Bone marrow (tissue), 2 donors: ENCODE data around the gene STK33.
A peak's percentile ranks its signal among the peaks of the same experiment; 100 is the strongest.

Experiments
- DNase-seq, 2 donors: peaks; one replicate each; lab custom pipeline; 2025; lab: John Stamatoyannopoulos, UW

The STK33 gene

DNA sequence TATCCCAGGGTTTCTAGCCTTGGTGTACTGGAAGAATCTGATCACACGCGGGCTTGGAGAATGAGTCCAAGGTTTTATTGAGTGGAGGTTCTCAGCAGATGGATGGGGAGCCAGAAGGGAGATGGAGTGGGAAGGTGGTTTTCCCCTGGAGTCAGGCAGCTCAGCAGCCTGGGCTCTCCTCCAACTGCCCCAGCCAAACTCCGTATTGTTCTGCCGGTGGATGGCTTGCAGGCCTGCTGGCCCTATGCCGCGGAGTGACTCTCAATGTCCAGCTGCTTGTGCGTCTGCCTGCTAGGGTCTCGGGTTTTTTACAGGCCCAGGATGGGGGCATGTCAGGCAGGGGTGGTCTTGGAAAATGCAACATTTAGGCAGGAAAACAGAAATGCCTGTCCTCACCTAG is 168.0 kb downstream of the STK33 start:
- DNase-seq, result no peak

DNA sequence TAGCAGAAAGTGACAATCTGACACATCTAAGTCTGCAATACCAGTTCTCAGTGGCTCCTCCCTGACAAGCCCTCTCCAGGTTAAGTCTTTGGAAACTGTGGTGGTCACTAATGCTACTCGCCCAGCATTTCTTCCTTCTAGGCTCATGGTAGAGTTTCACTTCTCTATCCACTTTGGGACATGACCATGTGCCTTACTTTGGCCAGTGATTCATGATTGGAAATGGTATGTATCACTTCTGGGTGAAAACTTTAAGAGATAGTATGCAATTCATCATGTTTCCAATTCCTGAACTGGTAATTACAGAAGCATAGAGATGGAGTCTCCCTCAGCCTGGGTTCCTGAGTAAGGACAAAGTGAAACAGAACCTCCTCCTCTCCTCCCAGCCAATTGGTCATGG is 178.8 kb downstream of the STK33 start:
- DNase-seq, result no peak

- no peak for DNase-seq
These were observed 185.7 kb downstream of the STK33 start for GRCh38 chr11:8408151-8408941.

DNA sequence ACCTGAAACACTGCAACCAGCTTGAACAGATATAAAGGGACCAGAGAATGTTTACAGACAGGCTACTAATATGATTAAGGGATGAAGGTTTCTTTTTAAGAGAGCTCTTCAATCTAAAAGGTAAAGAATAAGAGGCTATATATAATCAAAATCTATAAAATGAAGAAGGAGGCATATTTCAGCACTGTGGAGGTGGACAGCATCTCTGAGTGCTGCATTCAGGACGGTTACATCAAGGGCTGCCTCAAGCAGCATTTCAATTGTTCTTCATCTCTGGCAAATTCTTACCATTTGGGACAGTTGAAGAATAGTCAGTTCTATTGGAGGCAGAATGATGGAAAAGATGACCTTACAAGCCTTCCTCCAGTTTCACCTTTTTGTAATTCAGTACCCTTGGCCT is 190.7 kb downstream of the STK33 start:
- DNase-seq, result no peak

DNA sequence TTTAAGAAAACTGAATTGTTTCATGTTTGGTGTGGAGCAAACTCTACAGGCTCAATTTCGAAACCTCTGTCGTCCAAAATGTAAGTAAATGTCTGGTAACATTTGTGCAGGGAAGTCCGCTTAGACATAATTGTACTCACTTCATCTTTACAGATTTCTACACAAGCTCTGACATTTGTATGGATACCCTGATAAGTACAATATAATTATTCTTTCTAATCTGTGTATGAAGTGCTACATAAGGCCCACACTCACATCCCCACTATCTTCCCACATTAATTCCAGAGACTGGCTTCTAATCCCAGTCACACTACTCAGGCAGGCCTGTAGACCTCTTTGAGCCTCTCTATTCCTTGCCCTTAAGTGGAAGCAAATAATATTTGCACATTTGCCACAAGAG is 201.1 kb downstream of the STK33 start:
- no peak for DNase-seq

DNA sequence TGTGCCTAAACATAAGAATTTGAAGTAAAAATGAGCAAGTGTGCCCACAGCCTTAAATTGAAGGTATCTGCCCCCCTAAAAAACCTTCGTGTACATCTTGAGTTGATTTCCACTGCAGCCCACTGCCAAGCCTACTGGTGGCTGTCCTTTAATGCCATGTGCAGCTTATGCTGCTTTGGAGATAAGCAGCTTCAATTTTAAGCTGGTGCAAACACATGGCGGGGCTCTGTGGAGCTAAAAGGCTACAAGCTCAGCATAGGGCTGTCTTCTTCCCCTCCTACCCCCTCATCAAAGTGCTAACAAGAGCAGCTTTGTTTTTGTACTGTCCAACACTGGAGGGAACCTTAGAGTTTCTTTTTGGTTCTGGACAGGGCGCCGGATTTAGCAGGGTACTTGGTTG is 201.9 kb downstream of the STK33 start:
- no peak for DNase-seq

DNA sequence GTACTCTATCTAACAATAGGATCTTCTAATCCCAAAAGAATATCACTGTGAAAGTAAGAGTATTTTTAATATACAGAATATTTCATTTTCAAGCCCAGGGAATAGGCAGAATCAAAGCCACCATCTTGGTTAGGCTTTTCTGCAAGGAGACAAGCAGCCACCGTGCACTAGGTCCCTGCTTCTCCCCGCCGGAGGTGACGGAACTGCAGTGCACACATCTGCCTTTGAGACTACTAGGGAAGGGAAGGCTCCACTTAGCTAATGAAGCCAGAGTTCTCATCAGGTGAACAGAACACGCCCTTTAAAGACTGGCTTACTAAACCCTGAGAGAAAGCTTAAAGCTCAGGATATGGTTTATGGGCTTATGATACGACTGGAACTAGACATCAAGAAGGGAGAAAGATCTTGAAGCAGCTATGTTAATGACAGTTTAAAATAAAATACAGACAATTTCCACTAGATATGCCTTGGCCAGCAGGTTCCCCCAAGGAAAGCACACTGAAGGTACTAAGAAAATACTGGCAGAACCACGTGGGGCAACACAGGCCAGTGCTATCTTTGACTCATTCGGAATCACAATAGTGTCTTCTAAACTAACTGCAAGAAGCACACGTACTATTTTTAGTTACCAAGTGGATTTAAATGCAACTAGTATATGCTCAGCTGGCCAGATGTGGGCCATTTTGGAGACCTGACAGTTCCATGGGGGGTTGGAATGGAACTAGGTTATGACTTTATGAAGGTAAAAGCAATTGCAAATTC is 203.0 kb downstream of the STK33 start:
- DNase-seq, result no peak

GRCh38 chr11:8389029-8389996 is 204.7 kb downstream of the STK33 start:
- no peak for DNase-seq

DNA sequence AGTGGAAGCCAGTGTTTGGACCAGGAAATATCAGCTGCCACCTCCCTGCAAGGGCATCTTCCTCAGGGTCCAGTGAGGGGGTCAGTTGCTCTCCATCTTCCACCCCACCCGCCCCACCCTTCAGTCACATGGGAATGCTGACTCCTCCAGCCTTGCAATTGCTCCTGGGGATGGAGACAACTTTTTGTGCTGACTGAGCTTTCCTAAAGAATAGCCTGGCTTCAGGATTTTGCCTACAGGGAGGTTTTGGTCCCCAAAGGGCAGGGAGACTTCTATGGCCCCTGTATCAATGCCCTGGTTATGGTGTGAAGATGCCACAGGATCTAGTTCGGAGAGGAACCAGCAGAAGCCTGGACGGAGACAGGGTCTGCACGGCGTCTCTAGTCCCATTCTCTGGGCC is 206.3 kb downstream of the STK33 start:
- no peak for DNase-seq

DNA sequence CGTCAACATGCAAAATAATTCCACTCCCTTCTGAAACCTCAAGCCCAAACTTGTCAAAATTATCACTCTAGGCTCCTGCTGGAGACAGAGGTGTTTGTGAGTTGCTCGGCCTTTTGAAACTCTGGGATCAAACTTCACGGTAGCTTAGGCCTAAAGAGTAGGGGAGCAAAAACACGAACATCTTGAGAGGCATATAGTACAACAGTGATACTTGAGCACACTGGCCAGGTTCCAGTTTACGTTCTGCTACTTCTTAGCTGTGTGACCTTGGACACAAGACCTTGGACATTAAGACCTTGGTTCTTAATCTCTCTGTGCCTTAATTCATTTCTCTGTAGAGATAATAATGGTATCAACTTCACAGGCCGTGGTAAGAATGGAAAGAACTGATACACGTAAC is 206.9 kb downstream of the STK33 start:
- DNase-seq, result no peak

DNA sequence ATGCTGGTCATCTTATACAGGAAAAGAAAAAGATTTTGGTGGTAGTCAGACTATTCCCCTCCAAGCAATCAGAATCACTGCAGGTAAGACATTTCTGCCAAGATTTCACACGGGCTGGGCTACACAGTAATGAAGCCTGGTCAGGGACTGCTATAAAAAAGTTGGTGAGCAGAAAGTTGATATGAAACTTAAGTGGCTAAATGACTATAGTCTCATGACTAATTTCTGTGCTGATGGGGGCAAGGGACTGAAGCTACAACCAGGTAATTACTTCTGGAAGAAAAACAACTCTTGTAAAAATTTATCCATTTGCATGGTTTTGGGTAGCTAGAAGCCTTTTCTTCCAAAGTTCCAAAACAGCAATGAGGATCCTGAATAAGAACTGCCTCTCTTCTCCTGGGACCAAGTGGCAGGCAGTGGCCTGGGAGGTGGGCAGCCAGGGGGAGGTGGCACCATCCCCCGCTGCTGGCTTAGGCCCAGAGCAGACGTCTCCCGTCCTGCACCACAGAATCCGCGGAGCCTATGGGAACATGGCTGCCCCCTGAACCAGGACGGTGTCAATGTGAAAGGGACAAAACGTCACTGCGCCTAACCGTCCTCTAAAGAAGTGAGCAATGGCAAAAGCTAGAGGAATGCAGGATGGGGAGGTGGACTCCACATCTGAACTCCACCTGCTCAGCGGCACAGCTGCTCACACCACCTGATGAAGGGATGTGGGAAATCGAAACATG is 207.7 kb downstream of the STK33 start:
- DNase-seq, result no peak

DNA sequence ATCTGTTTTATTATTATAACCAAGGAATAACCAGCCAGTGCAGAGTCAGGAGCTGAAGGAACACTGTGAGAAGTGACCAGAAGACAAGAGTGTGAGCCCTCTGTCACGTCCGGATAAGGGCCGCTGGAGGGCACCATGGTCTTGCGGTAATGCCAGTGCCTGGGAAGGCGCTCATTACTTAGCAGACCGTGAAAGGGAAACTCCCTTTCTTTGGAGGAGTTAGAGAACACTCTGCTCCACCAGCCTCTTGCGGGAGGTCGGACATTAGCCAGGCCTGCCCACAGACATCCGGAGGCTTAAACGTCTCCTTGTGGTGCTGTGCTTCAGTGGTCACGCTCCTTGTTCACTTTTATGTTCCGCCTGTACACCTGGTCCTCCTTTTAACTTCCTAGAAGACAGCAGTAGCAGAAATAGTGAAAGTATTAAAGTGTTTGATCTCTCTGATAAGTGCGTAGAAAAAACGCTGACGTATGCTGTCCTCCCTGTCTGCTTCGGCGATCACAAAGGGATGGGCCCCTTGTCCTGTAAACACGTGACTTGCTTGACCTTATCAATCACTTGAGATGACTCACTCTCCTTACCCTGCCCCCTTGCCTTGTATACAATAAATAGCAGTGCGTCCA is 209.7 kb downstream of the STK33 start:
- DNase-seq, result peak in 1 of 2 donors; percentile 29

- no peak for DNase-seq
These were observed 210.4 kb downstream of the STK33 start for GRCh38 chr11:8383627-8384026.

DNA sequence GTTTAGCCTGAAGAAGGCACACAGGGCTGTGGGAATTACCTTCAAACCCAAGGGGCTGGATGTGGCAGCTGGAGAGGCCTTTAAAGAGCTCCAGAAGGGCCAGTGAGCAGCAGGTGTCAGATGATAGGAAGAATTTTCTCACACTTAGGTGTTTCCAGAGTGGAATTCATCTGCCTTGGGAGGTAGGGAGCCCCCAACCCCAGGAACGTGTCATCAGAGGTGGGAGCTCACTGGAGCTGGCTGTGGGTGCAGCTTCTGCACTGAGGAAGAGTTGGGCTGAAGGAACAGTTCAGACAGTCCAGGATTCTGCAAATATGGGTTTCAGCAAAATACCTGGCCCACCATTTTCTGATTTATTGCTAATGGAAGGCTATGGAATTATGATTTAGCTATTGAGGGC is 210.8 kb downstream of the STK33 start:
- DNase-seq, result no peak

DNA sequence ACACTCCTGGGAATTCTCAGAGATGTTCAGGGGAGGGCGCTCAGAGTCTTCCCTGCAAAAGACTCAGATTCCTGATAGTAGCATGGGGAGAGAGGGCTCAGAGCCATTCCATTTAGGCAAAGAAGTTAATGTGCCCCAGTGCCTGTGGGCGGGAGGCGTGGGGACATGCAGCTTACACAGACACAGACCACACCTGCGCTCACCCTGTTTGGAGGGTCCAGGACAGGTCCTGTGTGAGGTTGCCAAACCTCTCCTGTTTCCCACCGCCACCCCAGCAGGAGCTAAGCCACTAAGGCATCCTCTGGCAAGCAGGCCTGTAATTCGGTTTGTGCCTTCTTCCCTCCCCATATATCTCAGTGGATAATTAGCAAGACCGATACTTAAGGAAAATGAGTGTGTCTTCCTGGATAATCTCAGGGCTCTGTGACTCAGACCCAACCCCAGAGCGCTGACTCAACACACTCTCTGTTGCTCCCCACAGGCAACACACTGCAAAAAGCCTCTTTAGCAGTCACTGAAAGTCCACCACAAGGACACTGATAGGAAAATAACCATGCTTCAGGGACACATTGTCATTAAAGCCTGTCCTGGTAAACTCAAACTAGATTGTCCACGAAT is 211.5 kb downstream of the STK33 start:
- DNase-seq, result no peak

DNA sequence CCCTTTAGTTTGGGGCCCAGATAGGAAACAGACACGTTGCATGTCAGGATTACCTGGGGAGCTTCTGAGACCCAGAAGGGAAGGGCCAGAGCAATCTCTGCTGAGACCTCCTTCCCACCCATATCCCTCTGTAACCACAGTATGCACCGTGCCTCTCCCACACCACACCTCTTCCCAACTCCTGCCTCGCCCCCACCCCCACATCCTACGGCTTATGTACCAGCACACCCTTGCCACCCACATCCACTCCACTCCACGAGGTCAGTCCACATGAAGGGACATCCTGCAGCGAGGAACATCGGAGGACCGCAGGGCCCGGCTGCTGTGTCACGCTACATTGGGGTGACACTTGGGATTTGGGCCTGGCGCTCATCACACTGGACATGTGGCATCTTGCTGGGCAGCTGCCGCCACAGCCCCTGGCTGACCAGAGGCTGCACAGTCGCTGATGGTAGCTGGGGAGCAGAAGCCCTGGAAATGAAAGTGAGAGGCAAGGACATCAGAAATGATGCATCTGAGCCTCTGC is 212.1 kb downstream of the STK33 start:
- DNase-seq, result no peak

DNA sequence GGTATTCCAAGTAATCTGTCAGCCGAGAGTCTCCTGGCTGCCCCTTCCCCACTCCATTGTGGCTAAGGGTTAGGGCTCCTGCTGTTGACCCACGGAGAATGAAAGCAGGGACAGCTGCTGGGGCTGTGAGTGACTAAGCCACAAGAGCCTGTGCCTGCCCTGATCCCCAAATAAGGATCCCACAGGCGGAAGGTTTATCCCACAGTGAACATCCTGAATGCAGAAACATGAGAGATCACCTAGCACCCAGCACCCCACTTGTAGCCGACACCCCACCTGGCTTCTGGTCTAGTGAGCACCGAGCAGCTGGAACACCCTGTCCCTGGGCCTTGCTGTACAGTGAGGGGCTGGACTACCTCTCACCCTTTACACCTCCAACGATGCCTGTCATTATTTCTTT is 212.7 kb downstream of the STK33 start:
- DNase-seq, result no peak

- no peak for DNase-seq
These were observed 218.1 kb downstream of the STK33 start for GRCh38 chr11:8375932-8376331.

- no peak for DNase-seq
These were observed 218.6 kb downstream of the STK33 start for GRCh38 chr11:8375460-8375859.

GRCh38 chr11:8374716-8375115 is 219.3 kb downstream of the STK33 start:
- DNase-seq, result no peak
